A673 (cell line): ENCODE results near the gene GAK. TPM values are rescaled to one million over a fixed set of nuclear protein-coding genes. Genes with fewer than 3 reads are reported as not detected.
A peak's percentile ranks its signal among the peaks of the same experiment; 100 is the strongest.

Experiments
- BruUV-seq: library from RNA; stranded (reverse); fragments of 400-500 nt; replicated peaks from 2 replicates; lab custom pipeline; 2021; lab: Mats Ljungman, UMichigan
- CTCF ChIA-PET: fragments of 300-600 bp; sonication (Branson Sonifier 250); formaldehyde crosslinking; loops from one replicate; lab custom pipeline; 2022; ENCODE audit warnings: antibody characterized with exemption; lab: Charles Lee
- POLR2A ChIA-PET: fragments of 300-600 bp; sonication (Branson Sonifier 250); formaldehyde crosslinking; loops from one replicate; lab custom pipeline; 2022; ENCODE audit warnings: antibody characterized with exemption; ENCODE audit not compliant: low non-redundant PET; lab: Charles Lee
- DNase-seq: peaks from one replicate; pipeline ENCODE4 v3.0.0-alpha.2; 2015; ENCODE audit warnings: low spot score
- H3K27ac ChIP-seq: fragments of 200-600 bp; sonication (generic); 2 replicates; pipeline ENCODE4 v1.5.1; 2016; ENCODE audit warnings: mixed run types, low read depth, mild to moderate bottlenecking, mixed read lengths, antibody characterized with exemption, low read length; ENCODE audit not compliant: poor library complexity, severe bottlenecking
- H3K27me3 ChIP-seq: fragments of 200-600 bp; sonication (generic); replicated peaks from 2 replicates; pipeline ENCODE4 v1.6.1; 2017; ENCODE audit warnings: mixed run types, low read depth, mild to moderate bottlenecking, mixed read lengths, antibody characterized with exemption, low read length; ENCODE audit not compliant: insufficient read depth, poor library complexity
- H3K36me3 ChIP-seq: fragments of 200-600 bp; sonication (generic); 2 replicates; pipeline ENCODE4 v1.6.1; 2016; ENCODE audit warnings: mixed run types, mild to moderate bottlenecking, mixed read lengths, antibody characterized with exemption, low read length; ENCODE audit not compliant: insufficient read depth, poor library complexity, severe bottlenecking
- H3K4me1 ChIP-seq: fragments of 200-600 bp; sonication (generic); 2 replicates; pipeline ENCODE4 v1.6.1; 2017; ENCODE audit warnings: mixed run types, mild to moderate bottlenecking, mixed read lengths, antibody characterized with exemption, low read length; ENCODE audit not compliant: insufficient read depth, poor library complexity, severe bottlenecking
- H3K4me3 ChIP-seq: fragments of 200-600 bp; sonication (generic); 2 replicates; pipeline ENCODE4 v1.5.1; 2016; ENCODE audit warnings: low read depth, mixed run types, mild to moderate bottlenecking, mixed read lengths, low read length; ENCODE audit not compliant: poor library complexity, severe bottlenecking
- H3K9me3 ChIP-seq: fragments of 200-600 bp; sonication (generic); 2 replicates; pipeline ENCODE4 v1.6.1; 2016; ENCODE audit warnings: mixed run types, low read depth, mild to moderate bottlenecking, mixed read lengths, antibody characterized with exemption, low read length; ENCODE audit not compliant: poor library complexity, severe bottlenecking
- EZH2 ChIP-seq: fragments of 200-600 bp; sonication (generic); IDR thresholded peaks from 2 replicates; pipeline ENCODE4 v1.6.1; 2017; ENCODE audit warnings: borderline replicate concordance, low read depth, mild to moderate bottlenecking, mixed read lengths, antibody characterized with exemption, low read length; ENCODE audit not compliant: poor library complexity, severe bottlenecking
- intact Hi-C: fragments of 100-400 bp; cut with micrococcal nuclease; formaldehyde crosslinking; loops from one replicate; pipeline ENCODE4 v1.10.0; 2022; ENCODE audit not compliant: unreplicated experiment
- total RNA-seq: library from RNA; stranded (reverse); gene quantifications from 2 replicates; pipeline ENCODE4 v1.2.3, GENCODE V29; 2021
- TF ChIP-seq, protein P1 (sequence below): fragments of 300-800, 200-600 bp; sonication (generic); conservative IDR thresholded peaks from 2 replicates; pipeline ENCODE4 v1.5.1; 2017; ENCODE audit warnings: low read depth, mild to moderate bottlenecking, antibody characterized with exemption, low read length, moderate library complexity, mixed read lengths

The GAK gene
- total RNA-seq, 1 experiment from 2014 or later, result 96.2 TPM

DNA sequence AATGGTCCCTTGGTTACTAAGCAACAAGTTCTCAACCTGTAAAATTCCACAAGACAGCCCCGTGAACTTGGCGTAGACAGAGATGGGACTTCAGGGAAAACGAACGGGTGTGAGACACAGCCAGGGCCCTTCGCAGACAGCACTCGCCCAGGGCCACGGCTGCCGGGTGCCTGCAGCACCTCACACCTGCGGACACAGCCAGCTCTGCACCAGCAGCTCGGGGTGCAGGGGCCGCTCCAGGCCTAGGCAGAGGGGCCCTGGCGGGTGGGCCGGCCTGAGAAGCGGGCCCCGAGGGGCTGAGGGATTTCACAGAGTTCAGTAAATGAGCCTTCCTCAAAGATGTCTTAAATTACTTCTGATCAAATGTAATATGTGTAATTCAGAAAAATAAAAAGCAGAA is 34.0 kb downstream of the GAK start:
- ChIA-PET POLR2A (no interaction called here), CTCF (no interaction called here)
- Histone ChIP-seq H3K4me1 (no peaks in the 10 kb centered on the region), H3K36me3 (peaks cover 3% of the 10 kb centered on the region), H3K27me3 (no peaks in the 10 kb centered on the region), H3K4me3 (no peak overlapping the region), H3K9me3 (no peaks in the 10 kb centered on the region), H3K27ac (no peak overlapping the region)
- DNase-seq, result no peak
- no peak for TF ChIP-seq EZH2
- TF ChIP-seq, protein P1, sequence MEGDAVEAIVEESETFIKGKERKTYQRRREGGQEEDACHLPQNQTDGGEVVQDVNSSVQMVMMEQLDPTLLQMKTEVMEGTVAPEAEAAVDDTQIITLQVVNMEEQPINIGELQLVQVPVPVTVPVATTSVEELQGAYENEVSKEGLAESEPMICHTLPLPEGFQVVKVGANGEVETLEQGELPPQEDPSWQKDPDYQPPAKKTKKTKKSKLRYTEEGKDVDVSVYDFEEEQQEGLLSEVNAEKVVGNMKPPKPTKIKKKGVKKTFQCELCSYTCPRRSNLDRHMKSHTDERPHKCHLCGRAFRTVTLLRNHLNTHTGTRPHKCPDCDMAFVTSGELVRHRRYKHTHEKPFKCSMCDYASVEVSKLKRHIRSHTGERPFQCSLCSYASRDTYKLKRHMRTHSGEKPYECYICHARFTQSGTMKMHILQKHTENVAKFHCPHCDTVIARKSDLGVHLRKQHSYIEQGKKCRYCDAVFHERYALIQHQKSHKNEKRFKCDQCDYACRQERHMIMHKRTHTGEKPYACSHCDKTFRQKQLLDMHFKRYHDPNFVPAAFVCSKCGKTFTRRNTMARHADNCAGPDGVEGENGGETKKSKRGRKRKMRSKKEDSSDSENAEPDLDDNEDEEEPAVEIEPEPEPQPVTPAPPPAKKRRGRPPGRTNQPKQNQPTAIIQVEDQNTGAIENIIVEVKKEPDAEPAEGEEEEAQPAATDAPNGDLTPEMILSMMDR, result no peak
- intact Hi-C loops, result no loop called here
- no TSS peak for BruUV-seq

DNA sequence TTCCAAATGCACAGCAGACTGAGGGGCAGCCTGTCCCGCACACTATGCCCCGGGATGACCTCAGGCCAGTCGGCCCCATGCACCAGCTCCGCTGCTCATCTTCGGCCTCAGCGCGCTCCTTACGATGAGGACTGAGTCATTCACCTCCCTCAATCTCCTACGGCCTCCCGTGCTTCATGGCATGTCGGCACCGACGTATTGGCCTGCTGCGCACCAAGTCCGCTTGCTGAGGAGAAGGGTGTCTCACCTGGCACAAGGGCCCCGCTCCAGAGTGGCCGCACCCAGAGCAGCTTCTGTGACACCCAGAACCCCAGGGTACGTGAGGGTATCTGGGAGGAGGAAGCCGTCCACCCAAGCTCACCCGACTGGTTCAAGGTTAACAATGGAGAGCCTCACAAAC is 35.5 kb downstream of the GAK start:
- no peak for TF ChIP-seq EZH2
- TF ChIP-seq, protein P1, result no peak
- POLR2A ChIA-PET, result no interaction called here
- H3K27me3 ChIP-seq, result no peaks in the 10 kb centered on the region
- no peaks in the 10 kb centered on the region for H3K9me3 ChIP-seq
- H3K4me3 ChIP-seq, result no peak overlapping the region
- peaks cover 3% of the 10 kb centered on the region for H3K36me3 ChIP-seq
- no TSS peak for BruUV-seq
- intact Hi-C loops, result no loop called here
- CTCF ChIA-PET, result no interaction called here
- no peaks in the 10 kb centered on the region for H3K4me1 ChIP-seq
- H3K27ac ChIP-seq, result no peak overlapping the region
- DNase-seq, result no peak

DNA sequence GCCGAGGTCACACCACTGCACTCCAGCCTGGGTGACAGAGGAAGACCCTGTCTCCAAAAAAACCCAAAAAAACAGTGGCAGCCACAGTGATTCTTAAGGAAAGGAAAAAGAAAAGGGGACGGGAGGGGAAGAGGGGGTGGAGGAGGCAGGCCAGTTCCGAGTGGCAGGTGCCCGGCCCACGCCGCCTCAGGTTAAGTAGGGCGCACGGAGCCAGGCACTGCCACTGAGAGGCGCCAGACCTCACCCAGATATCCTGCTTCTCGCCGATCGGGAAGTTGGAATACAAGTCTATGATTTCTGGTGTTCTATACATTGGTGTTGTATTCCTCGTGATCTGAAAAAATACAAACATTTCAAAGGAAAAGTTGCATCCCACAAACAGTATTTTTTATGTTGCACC is 35.9 kb downstream of the GAK start:
- TF ChIP-seq, protein P1, result 0 out of 2 replicates have a peak, but pooled peaks have one; percentile 14
- TF ChIP-seq EZH2, result no peak
- Histone ChIP-seq H3K36me3 (peaks cover 3% of the 10 kb centered on the region), H3K27ac (no peak overlapping the region), H3K9me3 (no peaks in the 10 kb centered on the region), H3K4me1 (no peaks in the 10 kb centered on the region), H3K27me3 (no peaks in the 10 kb centered on the region), H3K4me3 (no peak overlapping the region)
- intact Hi-C loops, result no loop called here
- CTCF ChIA-PET, result no interaction called here
- POLR2A ChIA-PET, result no interaction called here
- DNase-seq, result no peak
- no TSS peak for BruUV-seq
